Stimulated activated CD8-positive, alpha-beta memory T cell treated with anti-CD3 and anti-CD28 coated beads, Interleukin-7, amount 100 ng/mL, for 48 hours (primary cell): ENCODE measurements around the gene RYR2.
"Not testable (repeated sequence)": the region's sequence is repeated elsewhere in the genome, so short reads cannot be mapped to it uniquely, and the experiment has no call there.

Experiments
- DNase-seq, 2 donors: peaks; one replicate each; pipeline ENCODE4 v3.0.0-alpha.2; 2020; ENCODE audit warnings: low read depth in 1 of 2; ENCODE audit errors: extremely low read depth in 1 of 2

The RYR2 gene

GRCh38 chr1:237525102-237525501, 483.1 kb downstream of the RYR2 start:
- DNase-seq: no peak

DNA sequence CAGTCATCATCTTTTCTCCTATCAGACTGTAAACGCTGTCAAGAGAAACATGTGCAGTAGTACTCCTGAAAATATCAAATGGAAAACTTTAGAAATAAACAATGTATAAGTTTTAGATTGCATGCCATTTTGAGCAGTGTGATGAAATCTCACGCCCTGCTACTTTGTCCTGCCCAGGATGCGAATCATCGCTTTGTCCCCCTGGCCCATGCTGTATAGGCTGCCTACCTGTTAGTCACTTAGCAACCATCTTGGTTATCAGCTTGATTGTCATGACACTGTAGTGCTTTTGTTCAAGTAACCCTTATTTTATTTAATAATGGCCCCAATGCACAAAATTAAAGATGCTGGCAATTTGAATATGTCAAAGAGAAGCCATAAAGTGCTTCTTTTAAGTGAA, 485.8 kb downstream of the RYR2 start:
- no peak for DNase-seq

GRCh38 chr1:237528545-237528944, 486.6 kb downstream of the RYR2 start:
- no peak for DNase-seq

DNA sequence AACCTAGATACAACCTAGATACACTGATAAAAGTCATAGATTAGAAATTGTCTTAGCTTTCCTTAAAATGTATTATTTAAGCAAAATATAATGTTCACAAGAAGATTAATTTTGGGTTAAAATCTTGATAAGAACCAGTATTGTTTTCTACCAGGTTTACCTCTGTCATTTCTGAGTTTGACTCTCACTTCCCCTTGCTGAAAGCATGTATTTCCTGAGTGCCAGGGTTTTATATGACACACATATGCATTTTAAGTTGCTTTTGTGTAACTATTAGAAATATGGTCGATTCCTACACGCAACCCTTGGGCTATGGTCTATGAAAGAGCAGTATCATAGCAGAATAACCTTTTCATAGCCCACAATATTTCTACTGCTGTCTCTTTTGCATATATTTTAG, 497.1 kb downstream of the RYR2 start:
- no peak for DNase-seq

GRCh38 chr1:237542525-237543418, 500.8 kb downstream of the RYR2 start:
- no peak for DNase-seq

- DNase-seq: no peak
Measured at GRCh38 chr1:237553078-237553477, 511.1 kb downstream of the RYR2 start.

DNA sequence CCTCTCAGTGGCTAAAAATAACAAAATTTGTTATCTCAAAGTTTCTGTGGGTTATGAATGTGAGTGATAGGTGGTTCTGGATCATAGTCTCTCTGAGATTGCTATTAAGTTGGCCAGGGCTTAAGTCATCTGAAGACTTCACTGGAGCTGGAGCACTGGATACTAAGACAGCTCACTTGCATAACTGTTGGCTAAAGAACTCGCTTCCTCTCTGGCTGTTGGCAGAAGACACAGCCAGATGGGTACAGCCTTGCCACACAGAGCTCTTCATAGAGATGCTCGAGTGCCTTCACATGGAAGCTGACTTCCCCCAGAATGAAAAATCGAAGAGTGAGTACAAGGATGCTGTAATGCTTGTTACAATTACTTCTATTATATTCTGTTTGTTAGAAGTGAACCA, 514.9 kb downstream of the RYR2 start:
- no peak for DNase-seq

- DNase-seq: no peak
Measured at GRCh38 chr1:237562242-237562823, 520.3 kb downstream of the RYR2 start.

DNA sequence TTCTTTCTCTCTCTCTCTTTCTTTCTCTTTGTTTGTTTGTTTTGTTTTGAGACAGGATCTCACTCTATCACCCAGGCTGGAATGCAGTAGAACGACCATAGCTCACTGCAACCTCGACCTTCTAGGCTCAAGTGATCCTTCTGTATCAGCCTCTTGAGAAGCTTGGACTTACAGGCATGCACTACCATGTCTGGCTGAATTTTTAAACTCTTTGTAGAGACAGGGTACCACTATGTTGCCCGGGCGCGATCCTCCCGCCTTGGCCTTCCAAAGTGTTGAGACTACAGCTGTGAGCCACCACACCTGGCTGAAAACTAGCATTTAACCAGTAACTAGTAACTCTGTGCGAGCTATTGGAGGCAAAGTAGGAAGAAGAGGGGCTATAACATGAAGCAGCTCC, 523.3 kb downstream of the RYR2 start:
- DNase-seq: no peak

GRCh38 chr1:237566581-237566980, 524.6 kb downstream of the RYR2 start:
- no peak for DNase-seq

GRCh38 chr1:237568955-237569354, 527.0 kb downstream of the RYR2 start:
- no peak for DNase-seq

- no peak for DNase-seq
Measured at GRCh38 chr1:237570530-237570929, 528.5 kb downstream of the RYR2 start.

DNA sequence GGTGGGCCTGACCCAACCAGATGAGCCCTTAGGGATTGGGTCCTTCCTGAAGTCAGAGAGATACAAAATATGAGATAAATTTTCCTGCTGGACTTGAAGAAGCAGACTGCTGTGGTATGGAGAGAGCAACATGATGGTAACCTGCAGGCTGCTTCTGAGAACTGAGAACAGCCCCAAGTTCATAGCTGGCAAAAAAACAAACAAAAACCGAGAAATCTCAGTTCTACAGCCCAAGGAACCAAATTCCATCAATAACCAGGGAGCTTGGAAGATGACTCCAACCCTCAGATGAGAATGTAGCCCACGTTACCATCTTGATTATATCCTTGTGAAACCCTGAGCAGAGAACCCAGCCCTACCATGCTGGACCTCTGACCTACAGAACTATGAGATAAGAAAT, 532.6 kb downstream of the RYR2 start:
- no peak for DNase-seq

DNA sequence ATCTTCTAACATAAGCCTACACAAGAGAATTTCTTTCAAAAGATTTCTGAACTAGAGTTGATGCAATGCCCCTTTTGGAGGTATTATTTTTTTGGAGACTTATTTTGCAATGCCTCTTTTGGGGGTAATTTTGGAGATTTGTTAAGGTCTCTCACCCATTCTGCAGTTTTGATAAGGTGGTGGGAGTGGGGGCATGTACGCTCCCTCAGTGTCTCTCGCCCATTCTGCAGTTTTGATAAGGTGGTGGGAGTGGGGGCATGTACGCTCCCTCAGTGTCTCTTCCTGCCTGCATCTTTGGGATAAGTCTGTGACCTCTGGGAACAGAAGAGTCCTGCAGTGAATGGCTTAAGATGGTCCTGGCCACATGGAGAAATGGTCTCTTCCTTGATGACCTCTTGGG, 536.6 kb downstream of the RYR2 start:
- DNase-seq: no peak

- DNase-seq: no peak
Measured at GRCh38 chr1:237580726-237581125, 538.7 kb downstream of the RYR2 start.

GRCh38 chr1:237583270-237583669, 541.3 kb downstream of the RYR2 start:
- DNase-seq: no peak

- no peak for DNase-seq
Measured at GRCh38 chr1:237583756-237584155, 541.8 kb downstream of the RYR2 start.

- no peak for DNase-seq
Measured at GRCh38 chr1:237590386-237590785, 548.4 kb downstream of the RYR2 start.

- DNase-seq: no peak
Measured at GRCh38 chr1:237591353-237591752, 549.4 kb downstream of the RYR2 start.

- not testable (repeated sequence) for DNase-seq
Measured at GRCh38 chr1:237603036-237603568, 561.1 kb downstream of the RYR2 start.

- no peak for DNase-seq
Measured at GRCh38 chr1:237608433-237608832, 566.4 kb downstream of the RYR2 start.

DNA sequence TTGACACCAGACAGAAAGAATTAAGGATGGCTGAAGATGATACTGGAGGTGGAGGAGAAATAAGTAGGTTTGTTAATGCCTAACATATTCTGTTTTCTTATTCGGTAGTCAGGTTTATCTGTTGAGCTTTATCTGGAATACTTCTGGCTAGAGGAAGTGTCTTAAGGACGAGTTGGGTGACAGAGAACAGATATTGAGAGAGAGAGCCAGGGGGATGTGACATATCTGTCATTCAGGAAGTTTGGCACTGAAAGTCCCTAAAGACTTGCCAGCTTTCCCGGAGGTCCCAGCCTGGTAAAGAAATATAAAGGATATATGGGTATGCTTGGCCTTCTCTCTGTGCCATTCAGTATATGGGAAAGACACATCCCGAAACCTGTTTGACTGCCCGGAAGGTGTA, 568.2 kb downstream of the RYR2 start:
- DNase-seq: no peak
